GM18508 (cell line): ENCODE results near the gene AGK.
"Not testable (repeated sequence)": the region's sequence is repeated elsewhere in the genome, so short reads cannot be mapped to it uniquely, and the experiment has no call there.

ENCODE experiments used
- ATAC-seq: cut with Tn5 transposase; IDR thresholded peaks from one replicate; pipeline ENCODE4 v1.9.1; 2021; ENCODE audit warnings: moderate number of reproducible peaks; ENCODE audit not compliant: insufficient read depth, unreplicated experiment

The AGK gene

GRCh38 chr7:141668853-141669252 lies 117.6 kb downstream of the AGK start:
- ATAC-seq: no peak

GRCh38 chr7:141671705-141672496 lies 120.7 kb downstream of the AGK start:
- no peak for ATAC-seq

- ATAC-seq: no peak
Observed at GRCh38 chr7:141673346-141673745, 122.1 kb downstream of the AGK start.

DNA sequence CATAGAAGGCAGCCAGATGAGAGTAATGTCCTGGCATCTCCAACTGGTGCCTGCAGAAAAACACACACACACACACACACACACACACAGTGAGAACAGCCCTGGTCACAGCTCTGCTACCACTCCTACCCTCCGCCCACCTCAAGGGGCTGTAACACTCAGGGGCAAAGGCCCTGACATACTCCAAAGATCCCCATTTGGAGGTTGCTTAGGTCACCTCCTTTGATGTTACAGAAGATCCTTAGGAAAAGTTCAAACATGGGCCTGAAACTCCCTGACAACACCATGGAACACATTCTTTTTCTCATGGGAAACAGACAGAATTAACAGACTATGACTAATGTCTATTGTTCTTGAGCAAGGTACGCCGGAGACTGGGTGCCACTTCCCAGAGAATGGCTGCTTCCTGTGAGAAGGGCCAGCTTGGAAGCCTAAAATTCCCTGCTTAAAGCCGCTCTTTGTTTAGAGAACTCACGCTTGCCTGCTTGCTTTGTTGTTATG lies 123.0 kb downstream of the AGK start:
- ATAC-seq: no peak

DNA sequence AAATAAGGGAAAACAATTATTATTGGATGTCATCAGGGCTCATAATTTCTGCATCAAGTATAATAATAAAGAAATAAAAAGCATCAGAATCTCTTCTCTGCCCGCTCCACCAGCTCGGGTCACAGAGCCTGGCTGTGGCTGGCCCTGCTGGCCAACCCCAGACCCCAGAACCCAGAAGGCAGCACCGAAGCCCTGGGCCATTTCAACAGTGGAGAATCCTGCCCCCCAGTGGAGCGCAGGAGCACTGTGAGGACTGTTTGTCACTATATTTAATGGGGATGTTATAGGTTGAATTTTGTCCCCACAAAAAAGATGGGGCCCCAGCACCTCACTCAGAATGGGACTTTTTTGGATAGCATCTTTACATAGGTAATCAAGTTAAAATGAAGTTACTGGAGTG lies 123.5 kb downstream of the AGK start:
- ATAC-seq: no peak

DNA sequence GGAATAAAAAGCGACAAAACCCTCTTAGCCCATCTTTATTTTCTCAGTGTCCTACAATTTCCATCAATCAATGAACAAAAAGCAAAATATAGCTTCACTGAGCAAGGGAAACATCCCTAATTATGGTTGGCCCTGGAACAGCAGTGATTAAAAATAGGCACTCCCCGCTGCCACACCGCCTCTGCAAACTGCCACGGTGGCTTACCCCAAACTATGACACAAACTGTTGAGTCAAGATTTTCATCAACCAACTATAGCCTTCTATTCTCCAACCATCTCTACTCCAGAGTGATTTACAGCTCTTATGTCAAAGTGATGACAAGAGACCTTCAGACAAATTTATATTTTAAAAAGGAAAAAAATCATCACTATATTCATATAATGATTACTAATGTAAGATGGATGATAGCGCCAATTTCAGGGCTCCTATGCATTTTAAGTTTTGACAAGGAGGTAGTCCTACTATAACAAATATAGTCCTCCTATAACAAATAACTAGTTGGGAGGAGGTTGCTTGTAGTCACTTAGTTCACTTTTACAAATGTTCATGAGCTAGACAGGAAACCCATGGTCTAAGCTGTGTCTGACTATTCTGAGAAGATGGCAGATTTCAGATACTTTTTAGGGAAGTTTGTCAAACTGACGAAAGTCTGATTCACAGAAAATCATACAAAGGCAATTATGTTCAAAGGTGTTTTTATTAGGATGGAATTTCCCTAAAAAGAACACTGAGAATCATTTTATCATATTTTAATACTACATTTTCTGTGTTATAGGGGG lies 124.4 kb downstream of the AGK start:
- ATAC-seq: no peak

- ATAC-seq: no peak
Observed at GRCh38 chr7:141676618-141677017, 125.4 kb downstream of the AGK start.

- no peak for ATAC-seq
Observed at GRCh38 chr7:141679014-141679413, 127.8 kb downstream of the AGK start.

DNA sequence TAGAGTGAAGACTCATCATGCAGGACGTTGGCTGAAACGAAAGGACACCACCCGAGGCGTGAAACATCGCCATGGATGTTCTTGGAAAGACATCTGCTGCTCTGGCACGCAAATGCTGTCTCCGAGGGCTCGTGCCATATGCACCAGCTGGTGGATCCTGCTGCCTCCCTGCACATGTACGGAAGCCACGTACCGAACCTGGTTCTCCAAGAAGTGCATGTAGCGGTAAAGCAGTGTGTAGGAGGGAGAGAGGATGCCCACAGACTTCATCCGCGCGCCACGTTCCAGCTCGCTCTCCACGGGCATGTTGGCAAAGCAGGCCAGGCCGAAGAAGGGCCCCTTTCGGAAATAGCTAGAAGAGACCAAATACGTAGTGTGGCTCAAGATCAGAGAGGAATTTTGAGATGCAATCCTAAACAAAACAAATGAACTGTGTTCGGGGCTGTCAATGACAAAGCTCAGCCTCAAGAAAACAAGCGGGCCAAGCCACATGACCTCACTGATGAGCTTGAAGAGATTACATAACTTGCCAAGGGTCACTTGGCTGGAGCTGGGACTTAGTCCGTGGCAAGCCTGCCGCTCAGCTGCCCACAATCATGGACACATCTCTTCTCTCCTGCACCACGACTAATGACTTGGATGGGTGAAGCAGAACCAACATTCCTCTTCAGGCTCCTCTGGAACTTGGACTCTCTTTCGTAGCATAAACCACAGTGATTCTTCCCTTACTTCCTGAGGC lies 134.2 kb downstream of the AGK start:
- ATAC-seq: no peak

DNA sequence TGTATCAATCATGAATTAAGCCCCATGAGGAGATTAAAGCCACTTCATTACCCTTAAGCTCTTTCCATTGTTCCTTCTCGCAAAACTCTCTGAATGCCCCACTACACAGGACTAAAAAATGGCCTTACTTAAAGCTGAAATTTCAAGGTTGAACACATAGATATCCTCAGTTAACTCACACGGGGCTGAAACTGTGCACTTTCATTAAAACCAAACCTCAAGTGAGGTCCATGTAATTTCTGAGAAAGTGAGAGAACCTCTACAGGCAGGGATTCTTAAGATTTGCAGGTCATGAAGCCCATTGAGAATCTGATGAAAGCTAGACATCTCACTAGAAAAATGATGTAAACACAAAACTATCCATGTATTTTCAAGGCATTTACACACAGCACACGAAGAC lies 134.9 kb downstream of the AGK start:
- ATAC-seq: no peak

GRCh38 chr7:141686670-141687069 lies 135.5 kb downstream of the AGK start:
- ATAC-seq: no peak

- ATAC-seq: no peak
Observed at GRCh38 chr7:141688043-141688442, 136.8 kb downstream of the AGK start.

DNA sequence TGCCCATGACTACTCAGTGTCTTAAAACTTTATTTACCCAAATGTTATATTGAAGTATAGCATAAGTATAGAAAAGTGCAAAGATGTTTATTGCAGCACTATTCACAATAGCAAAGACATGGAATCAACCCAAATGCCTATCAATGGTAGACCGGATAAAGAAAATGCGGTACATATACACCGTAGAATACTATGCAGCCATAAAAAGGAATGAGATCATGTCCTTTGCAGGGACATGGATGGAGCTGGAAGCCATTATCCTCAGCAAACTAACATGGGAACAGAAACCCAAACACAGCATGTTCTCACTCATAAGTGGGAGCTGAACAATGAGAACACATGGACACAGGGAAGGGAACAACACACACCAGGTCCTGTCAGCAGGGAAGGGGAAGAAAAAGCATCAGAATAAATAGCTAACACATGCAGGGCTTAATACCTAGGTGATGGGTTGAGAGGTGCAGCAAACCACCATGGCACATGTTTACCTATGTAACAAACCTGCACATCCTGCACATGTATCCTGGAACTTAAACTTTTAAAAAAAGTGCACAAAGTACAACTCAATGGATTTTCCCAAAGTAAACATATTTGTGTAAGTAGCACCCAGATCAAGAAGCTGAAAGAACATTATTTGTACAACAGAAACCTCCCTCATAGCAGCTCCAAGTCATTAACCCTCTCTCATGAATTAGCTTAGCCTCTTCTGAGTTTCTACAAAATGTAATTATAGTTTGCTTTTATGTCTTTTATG lies 138.0 kb downstream of the AGK start:
- not testable (repeated sequence) for ATAC-seq

GRCh38 chr7:141691540-141691939 lies 140.3 kb downstream of the AGK start:
- ATAC-seq: no peak

GRCh38 chr7:141691961-141692360 lies 140.8 kb downstream of the AGK start:
- ATAC-seq: no peak

GRCh38 chr7:141693082-141693481 lies 141.9 kb downstream of the AGK start:
- no peak for ATAC-seq

GRCh38 chr7:141695803-141696289 lies 144.6 kb downstream of the AGK start:
- no peak for ATAC-seq

DNA sequence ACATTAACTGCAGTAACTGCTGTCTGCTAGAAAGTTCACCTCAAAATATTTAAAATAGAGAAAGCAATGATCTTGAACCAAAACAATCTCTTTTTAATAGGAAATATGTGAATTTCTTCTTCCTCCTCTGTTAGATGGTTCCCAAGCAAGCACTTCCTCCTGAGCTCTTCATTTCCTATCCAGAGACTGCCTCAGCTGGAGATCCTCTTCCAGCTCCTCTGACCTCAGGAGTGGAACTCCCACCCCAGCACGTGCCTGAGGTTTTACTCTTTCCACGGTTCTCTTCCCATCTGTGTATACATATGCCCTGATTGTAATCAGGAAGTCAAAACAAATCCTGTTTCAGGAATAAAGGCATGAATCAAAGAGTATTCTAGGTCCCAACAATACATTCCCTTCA lies 145.1 kb downstream of the AGK start:
- no peak for ATAC-seq

DNA sequence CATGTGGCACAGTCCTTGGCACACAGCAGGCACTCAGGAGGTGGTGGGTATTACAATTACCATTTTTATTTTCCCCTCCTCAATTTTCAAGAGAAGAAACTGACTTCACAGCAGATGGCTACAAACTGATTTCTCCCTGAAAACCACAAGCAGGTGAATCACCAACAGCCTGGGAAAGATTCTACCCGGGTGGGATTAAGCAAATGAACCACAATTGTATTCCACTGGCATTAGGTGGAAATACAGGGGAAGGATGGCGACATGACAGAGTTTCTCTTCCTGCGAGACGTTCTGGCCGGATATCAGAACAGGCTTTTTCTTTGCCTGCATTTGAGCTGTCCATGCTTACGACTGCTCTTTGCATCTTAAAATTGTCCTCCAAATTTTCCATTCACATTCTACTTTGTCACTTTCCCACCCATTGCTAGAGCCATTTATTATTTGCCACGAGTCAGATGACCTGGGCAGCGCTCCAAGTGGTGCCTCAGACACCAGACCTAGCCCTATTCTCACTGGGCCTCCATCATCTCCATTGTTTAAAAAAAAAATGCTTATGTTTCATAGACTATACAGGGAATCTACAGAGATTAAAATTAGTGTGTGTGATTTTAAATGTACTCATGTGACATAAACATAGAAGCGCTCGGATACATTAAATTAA lies 146.1 kb downstream of the AGK start:
- no peak for ATAC-seq
